NT2/D1 (cell line): ENCODE results near the gene RNASE7.

Source experiments
- YY1 ChIP-seq: IDR thresholded peaks from 2 replicates; pipeline ENCODE4 v1.6.1; 2011; ENCODE audit not compliant: insufficient read length, insufficient read depth
- ZNF274 ChIP-seq: IDR thresholded peaks from 2 replicates; pipeline ENCODE4 v1.6.1; 2011; ENCODE audit warnings: mild to moderate bottlenecking, low read depth, low read length

DNA sequence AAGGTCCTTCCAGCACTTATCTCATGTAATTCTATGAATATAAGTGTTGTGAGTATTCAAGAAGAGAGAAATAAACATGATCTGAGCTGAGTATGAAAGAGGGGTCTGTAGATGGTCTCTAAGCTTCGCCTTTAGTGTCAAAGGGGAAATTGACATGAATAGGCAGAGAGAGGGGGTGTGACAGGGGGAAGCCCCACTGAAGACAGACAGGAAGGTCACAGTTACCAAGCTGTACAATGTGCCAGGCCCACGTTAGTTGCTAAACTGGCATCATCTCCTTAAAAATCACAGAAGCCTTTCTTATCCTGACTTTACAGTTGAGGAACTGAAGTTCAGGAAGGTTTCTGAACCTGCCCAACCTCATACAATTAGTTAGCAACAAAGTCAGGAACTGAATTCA, 35.5 kb downstream of the RNASE7 start:
- TF ChIP-seq YY1: no peak
- TF ChIP-seq ZNF274: no peak
